Measurements from ENCODE around the gene UNC13B.

GRCh38 chr9:35396560-35397215 lies 234.9 kb downstream of the UNC13B start:
- TF ChIP-seq CTCF (IDR thresholded peaks at IDR 0.05; ENCODE audit: extremely low read depth in 1 of 2, insufficient read depth in 1 of 2, low read depth in 1 of 2, low read length in 2 of 2) (no peak), EZH2 (IDR thresholded peaks at IDR 0.05; ENCODE audit: borderline replicate concordance, low read depth, low read length, severe bottlenecking) (no peak), POLR2AphosphoS5 (IDR thresholded peaks at IDR 0.05; ENCODE audit: insufficient read depth, low read depth, low read length) (no peak), POLR2A (IDR thresholded peaks at IDR 0.05; ENCODE audit: low read depth, low read length) (no peak), FOS (IDR thresholded peaks at IDR 0.05; ENCODE audit: borderline replicate concordance, insufficient read depth, low read length) (no peak), MYC (IDR thresholded peaks at IDR 0.05; ENCODE audit: low read depth, low read length) (no peak), MAX (IDR thresholded peaks at IDR 0.05; ENCODE audit: insufficient read depth, insufficient read length) (no peak), JUN (IDR thresholded peaks at IDR 0.05; ENCODE audit: borderline replicate concordance, insufficient read depth, insufficient read length, low read depth) (no peak)

Data from endothelial cell of umbilical vein (primary cell).